Testis (tissue), 2 donors: Measurements from ENCODE around the gene RANBP9.

Source experiments
- POLR2A ChIP-seq: fragments of 450-650 bp; IDR thresholded peaks from one replicate; pipeline ENCODE4 v1.6.1; 2017; ENCODE audit warnings: antibody characterized with exemption, mild to moderate bottlenecking, moderate library complexity
- TF ChIP-seq, protein P1 (sequence below), 3 experiments: fragments of 450-650 bp in 2 of 3; fragments of 200-600 bp in 1 of 3; sonication (generic) in 1 of 3; IDR thresholded peaks; one replicate each; pipeline ENCODE4 v1.5.1; 2016 to 2019; ENCODE audit warnings: antibody characterized with exemption in 3 of 3, mild to moderate bottlenecking in 2 of 3, moderate library complexity in 1 of 3

DNA sequence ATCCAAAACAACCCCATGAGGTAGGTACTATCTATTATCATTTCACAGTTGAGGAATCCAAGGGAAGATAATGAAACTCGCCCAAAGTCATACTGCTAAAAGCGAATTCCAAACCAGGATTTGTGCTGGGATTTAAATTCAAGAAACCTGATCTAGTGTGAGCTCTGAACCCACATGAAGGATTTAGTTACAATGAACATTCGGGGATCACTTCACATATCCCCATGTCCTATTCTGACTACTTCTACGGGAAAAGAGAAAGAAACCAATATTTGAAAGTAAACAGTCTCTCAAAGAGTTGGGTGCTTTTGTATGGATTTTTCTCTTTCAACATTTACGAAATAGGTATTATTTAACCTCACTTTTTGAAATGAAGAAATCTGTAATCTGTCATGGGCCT lies 12.9 kb downstream of the RANBP9 start:
- TF ChIP-seq, protein P1, sequence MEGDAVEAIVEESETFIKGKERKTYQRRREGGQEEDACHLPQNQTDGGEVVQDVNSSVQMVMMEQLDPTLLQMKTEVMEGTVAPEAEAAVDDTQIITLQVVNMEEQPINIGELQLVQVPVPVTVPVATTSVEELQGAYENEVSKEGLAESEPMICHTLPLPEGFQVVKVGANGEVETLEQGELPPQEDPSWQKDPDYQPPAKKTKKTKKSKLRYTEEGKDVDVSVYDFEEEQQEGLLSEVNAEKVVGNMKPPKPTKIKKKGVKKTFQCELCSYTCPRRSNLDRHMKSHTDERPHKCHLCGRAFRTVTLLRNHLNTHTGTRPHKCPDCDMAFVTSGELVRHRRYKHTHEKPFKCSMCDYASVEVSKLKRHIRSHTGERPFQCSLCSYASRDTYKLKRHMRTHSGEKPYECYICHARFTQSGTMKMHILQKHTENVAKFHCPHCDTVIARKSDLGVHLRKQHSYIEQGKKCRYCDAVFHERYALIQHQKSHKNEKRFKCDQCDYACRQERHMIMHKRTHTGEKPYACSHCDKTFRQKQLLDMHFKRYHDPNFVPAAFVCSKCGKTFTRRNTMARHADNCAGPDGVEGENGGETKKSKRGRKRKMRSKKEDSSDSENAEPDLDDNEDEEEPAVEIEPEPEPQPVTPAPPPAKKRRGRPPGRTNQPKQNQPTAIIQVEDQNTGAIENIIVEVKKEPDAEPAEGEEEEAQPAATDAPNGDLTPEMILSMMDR (IDR thresholded peaks at IDR 0.05), result no peak
- TF ChIP-seq POLR2A, result no peak
